GM12892 (cell line): Measurements from ENCODE around the gene TRIM16.

Experiments used
- POLR2A ChIP-seq: IDR thresholded peaks from 2 replicates; pipeline ENCODE4 v1.6.1; 2011; ENCODE audit warnings: low read depth, low read length, control low read depth
- POLR2AphosphoS5 ChIP-seq: IDR thresholded peaks from 2 replicates; pipeline ENCODE4 v1.6.1; 2011; ENCODE audit warnings: low read depth, low read length, control low read depth
- TAF1 ChIP-seq: IDR thresholded peaks from 2 replicates; pipeline ENCODE4 v1.6.1; 2011; ENCODE audit warnings: low read depth, mild to moderate bottlenecking, control low read depth, low read length, borderline replicate concordance

GRCh38 chr17:15650741-15651582 lies 33.1 kb downstream of the TRIM16 start:
- no peak for TF ChIP-seq POLR2AphosphoS5
- no peak for TF ChIP-seq POLR2A
- TF ChIP-seq TAF1: no peak
